GM19372 (cell line): Measurements from ENCODE around the gene EXT2.

Source experiments
- ATAC-seq: cut with Tn5 transposase; IDR thresholded peaks from one replicate; pipeline ENCODE4 v1.9.1; 2021; ENCODE audit warnings: mild to moderate bottlenecking, low read depth, moderate library complexity; ENCODE audit not compliant: unreplicated experiment

EXT2 gene

GRCh38 chr11:44260081-44260480 is 164.6 kb downstream of the EXT2 start:
- no peak for ATAC-seq

GRCh38 chr11:44261800-44262591 is 166.5 kb downstream of the EXT2 start:
- ATAC-seq: no peak

- ATAC-seq: no peak
These were observed 168.4 kb downstream of the EXT2 start for GRCh38 chr11:44263738-44264437.

GRCh38 chr11:44264438-44264749 is 168.9 kb downstream of the EXT2 start:
- no peak for ATAC-seq

- ATAC-seq: no peak
These were observed 169.3 kb downstream of the EXT2 start for GRCh38 chr11:44264761-44265160.

- ATAC-seq: no peak
These were observed 170.7 kb downstream of the EXT2 start for GRCh38 chr11:44266056-44266780.

GRCh38 chr11:44267006-44267749 is 171.7 kb downstream of the EXT2 start:
- no peak for ATAC-seq

GRCh38 chr11:44267750-44268613 is 172.5 kb downstream of the EXT2 start:
- no peak for ATAC-seq

GRCh38 chr11:44268614-44269080 is 173.2 kb downstream of the EXT2 start:
- no peak for ATAC-seq

GRCh38 chr11:44269369-44270351 is 174.2 kb downstream of the EXT2 start:
- no peak for ATAC-seq

- ATAC-seq: no peak
These were observed 175.2 kb downstream of the EXT2 start for GRCh38 chr11:44270403-44271273.

GRCh38 chr11:44271286-44271685 is 175.8 kb downstream of the EXT2 start:
- ATAC-seq: no peak

- ATAC-seq: no peak
These were observed 178.9 kb downstream of the EXT2 start for GRCh38 chr11:44274404-44274803.

- no peak for ATAC-seq
These were observed 179.8 kb downstream of the EXT2 start for GRCh38 chr11:44275241-44275640.

GRCh38 chr11:44275961-44276550 is 180.6 kb downstream of the EXT2 start:
- no peak for ATAC-seq

GRCh38 chr11:44277196-44278090 is 182.0 kb downstream of the EXT2 start:
- ATAC-seq: no peak
